GM12801 (cell line): ENCODE results near the gene CDH23.

Experiments
- CTCF ChIP-seq: IDR thresholded peaks from one replicate; pipeline ENCODE4 v1.5.1; 2011; ENCODE audit warnings: control low read depth; ENCODE audit not compliant: insufficient read length; ENCODE audit errors: extremely low read depth

CDH23 gene

GRCh38 chr10:71538608-71539260, 142.0 kb downstream of the CDH23 start:
- no peak for TF ChIP-seq CTCF

- TF ChIP-seq CTCF = no peak
These were observed 142.9 kb downstream of the CDH23 start for GRCh38 chr10:71539442-71540118.

GRCh38 chr10:71542478-71542877, 145.8 kb downstream of the CDH23 start:
- no peak for TF ChIP-seq CTCF

GRCh38 chr10:71543608-71544170, 147.0 kb downstream of the CDH23 start:
- TF ChIP-seq CTCF = no peak

- no peak for TF ChIP-seq CTCF
These were observed 148.3 kb downstream of the CDH23 start for GRCh38 chr10:71545001-71545400.

- no peak for TF ChIP-seq CTCF
These were observed 149.5 kb downstream of the CDH23 start for GRCh38 chr10:71546220-71546619.

- TF ChIP-seq CTCF = no peak
These were observed 150.6 kb downstream of the CDH23 start for GRCh38 chr10:71547312-71547711.
